ENCODE measurements around the gene ISL1.

ISL1 gene

GRCh38 chr5:51379331-51379700, 3.9 kb upstream of the ISL1 start:
- ChIA-PET POLR2A (no interaction called here), CTCF (interaction anchor here (1.1 to 1.5 kb wide), 2 partner anchors 18 to 40 kb away, joined by 3 read pairs; no protein-coding TSS in a partner anchor)
- TF ChIP-seq CTCF (IDR thresholded peaks at IDR 0.05; ENCODE audit: control extremely low read depth, extremely low read depth, low read depth, missing control alignments), result no peak
- DNase-seq (ENCODE audit: extremely low spot score), result no peak

- DNase-seq (ENCODE audit: extremely low spot score), result no peak
- ChIA-PET CTCF (interaction anchor here (0.6 kb wide), 1 partner anchor 13 kb away, joined by 3 read pairs; no protein-coding TSS in a partner anchor), POLR2A (no interaction called here)
- peak; percentile 48 for TF ChIP-seq CTCF (IDR thresholded peaks at IDR 0.05; ENCODE audit: control extremely low read depth, extremely low read depth, low read depth, missing control alignments)
These were observed 2.5 kb upstream of the ISL1 start for GRCh38 chr5:51380603-51381207.

GRCh38 chr5:51381761-51382474, 1.3 kb upstream of the ISL1 start:
- CTCF ChIA-PET, result interaction anchor here (0.6 kb wide), 1 partner anchor 9 kb away, joined by 3 read pairs; no protein-coding TSS in a partner anchor
- TF ChIP-seq CTCF (IDR thresholded peaks at IDR 0.05; ENCODE audit: control extremely low read depth, extremely low read depth, low read depth, missing control alignments), result no peak
- POLR2A ChIA-PET, result no interaction called here
- DNase-seq (ENCODE audit: extremely low spot score), result no peak

GRCh38 chr5:51382521-51383130, 622 bp upstream of the ISL1 start:
- ChIA-PET POLR2A (no interaction called here), CTCF (interaction anchor here (1.0 kb wide), 1 partner anchor 419 kb away, joined by 3 read pairs; no protein-coding TSS in a partner anchor)
- TF ChIP-seq CTCF (IDR thresholded peaks at IDR 0.05; ENCODE audit: control extremely low read depth, extremely low read depth, low read depth, missing control alignments), result no peak
- DNase-seq (ENCODE audit: extremely low spot score), result no peak

- POLR2A ChIA-PET, result no interaction called here
These were observed 1.1 kb downstream of the ISL1 start for GRCh38 chr5:51384281-51384840.

More at GRCh38 chr5:51384281-51384840, 1.1 kb downstream of the ISL1 start:
- no peak for DNase-seq (ENCODE audit: extremely low spot score)
- no peak for TF ChIP-seq CTCF (IDR thresholded peaks at IDR 0.05; ENCODE audit: control extremely low read depth, extremely low read depth, low read depth, missing control alignments)
- CTCF ChIA-PET, result interaction anchor here (1.1 kb wide), 1 partner anchor 9 kb away, joined by 5 read pairs; no protein-coding TSS in a partner anchor

All from GM10248 (cell line).